Stimulated activated CD4-positive, alpha-beta T cell treated with anti-CD3 and anti-CD28 coated beads, TNF-alpha, amount 100 ng/mL, for 48 hours (primary cell): Measurements from ENCODE around the gene TTLL12.

Source experiments
- DNase-seq, 3 donors: peaks; one replicate each; pipeline ENCODE4 v3.0.0-alpha.2; 2020; ENCODE audit warnings: low read depth in 3 of 3

The TTLL12 gene

GRCh38 chr22:43213962-43214361 lies 27.0 kb upstream of the TTLL12 start:
- no peak for DNase-seq

DNA sequence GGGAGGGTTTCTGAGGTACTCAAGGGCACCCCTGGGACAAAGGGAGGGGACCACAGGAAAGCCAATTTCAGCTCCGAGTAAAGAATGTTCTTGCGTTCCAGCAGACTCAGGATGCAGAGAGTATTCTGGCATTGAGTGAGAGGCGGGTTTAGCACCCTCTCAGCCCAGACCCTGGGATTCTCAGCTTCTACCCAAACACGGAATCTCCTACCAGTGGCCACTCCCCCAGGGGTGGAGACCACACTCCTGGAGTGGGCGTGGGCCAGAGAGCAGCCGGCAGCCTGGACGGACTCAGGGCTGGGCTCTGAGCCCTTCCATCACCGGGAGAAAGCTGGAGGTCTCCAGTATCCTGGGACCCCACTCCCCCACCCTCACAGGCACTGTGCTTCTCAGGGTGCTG lies 26.1 kb upstream of the TTLL12 start:
- DNase-seq: no peak

DNA sequence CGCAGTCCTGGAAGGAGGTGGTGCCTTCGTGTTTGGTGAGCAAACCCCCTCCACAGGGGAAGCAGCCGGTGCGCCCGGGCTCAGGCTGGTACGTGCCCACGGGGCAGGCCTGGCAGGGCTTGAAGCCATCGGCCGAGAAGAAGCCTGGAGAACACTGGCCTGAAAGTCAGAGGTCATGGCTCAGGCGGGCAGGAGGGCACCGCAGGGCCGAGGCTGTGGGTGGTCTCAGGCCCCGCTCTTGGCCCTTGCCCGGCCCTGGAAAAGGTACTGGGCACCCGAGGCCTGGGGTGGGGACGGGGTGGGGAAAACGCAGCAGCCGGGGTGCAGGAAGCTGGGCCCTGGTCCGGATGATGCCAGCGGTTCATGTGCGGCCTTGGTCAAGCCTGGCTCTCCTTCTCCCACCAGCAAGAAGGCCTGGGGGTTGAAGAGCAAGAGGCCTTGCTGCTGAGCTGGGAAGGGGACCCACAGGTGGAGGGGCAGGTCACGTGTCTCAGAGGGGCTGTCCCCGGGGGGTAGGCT lies 25.6 kb upstream of the TTLL12 start:
- no peak for DNase-seq

- no peak for DNase-seq
Measured at GRCh38 chr22:43211941-43212433, 25.1 kb upstream of the TTLL12 start.

DNA sequence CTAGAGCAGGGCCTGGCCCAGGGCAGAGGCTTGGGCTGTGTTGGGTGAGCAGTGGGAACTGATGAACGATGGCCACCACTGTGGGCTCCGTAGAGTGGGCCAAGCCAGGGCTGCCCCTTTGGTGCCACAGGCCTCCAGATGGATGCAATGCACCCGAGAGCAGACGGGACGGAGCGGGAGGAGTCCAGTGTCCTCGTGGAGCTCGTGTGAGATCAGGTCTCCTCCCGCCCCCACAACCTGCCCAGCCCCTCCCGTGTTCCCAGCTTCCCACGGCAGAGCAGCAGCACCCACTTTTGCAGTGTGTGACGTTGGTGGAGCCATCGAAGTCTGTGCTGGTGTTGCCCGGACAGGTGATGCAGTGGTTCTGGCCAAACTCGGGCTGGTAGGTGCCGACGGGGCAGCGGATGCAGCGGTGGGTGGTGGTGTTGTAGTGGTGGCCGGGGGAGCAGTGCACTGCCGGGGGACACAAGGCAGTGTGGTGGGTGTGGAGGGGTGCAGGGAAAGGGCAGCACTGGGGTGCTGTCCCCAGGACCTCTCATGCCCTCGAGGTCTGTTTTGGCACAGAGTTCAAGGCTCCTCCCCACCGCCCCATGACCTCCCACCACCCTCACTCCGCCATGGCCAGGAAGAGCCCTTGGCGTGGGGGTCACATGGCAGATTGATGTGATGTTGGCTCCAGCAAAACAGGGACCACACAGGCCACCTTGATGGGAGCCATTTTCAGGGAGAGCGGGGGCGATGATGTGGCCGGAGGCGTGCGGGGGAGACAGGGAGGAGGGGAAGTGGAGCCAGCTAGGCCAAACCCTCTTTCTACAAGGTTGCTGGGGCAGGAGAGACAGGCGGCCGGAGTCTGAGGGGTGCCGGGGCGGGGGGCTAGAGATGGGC lies 23.9 kb upstream of the TTLL12 start:
- no peak for DNase-seq

DNA sequence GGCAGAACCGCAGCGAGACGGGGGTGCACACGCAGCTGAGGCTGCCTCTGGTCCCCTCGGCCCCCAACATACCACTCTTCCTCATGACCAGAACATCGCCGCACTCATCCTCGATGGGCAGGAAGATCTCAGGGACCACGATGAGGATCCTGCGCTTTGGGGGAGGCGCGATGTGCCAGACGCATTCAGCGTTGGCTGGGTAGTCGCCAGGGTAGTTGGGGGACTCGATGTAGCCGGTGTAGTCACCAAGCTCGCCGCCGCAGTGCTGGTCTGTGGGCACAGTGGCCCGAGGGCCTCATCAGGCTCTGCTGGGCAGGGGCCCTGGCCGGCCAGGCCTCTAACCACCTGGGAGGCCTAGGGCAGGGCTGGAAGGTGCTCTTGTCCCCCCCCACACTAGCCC lies 23.0 kb upstream of the TTLL12 start:
- no peak for DNase-seq

GRCh38 chr22:43209523-43209890 lies 22.6 kb upstream of the TTLL12 start:
- DNase-seq: no peak

DNA sequence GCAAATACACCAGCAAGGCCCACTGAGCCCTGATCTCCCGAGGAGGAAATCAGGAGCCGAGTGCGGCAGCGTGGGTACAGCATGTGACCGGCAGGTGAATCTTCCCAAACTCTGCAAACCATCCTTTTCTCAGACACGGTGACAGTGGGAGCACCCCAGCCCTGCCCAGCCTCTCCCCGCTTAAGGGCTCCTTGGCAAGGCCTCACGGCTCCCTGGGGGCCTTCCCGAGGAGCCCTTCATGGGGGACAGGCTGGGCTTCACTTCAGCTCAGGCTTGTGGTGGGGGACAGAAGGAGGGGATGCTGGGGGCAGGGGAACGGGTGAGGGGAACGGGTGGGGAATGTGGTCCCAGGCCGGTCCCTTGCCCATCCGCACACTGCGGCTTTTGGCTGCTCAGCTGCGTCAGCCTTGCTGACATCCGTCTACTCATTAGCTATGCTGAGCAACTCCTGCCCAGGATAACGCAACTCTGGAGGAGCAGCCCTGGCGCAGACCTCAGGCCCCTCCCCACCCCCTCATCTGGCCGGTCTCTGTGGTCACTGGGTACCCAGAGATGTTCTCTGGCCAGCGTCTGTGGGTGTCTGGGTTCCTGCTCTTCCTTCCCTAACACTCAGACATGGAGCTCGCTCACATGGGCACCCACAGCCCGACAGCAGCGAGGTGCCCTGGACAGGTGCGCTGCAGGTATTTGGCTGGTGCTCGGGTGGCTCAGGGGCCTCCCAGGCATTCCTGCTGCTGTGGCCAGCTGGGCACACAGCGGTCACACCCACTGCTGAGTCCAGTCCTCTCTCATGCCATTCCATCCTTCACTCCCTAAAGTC lies 22.0 kb upstream of the TTLL12 start:
- DNase-seq: no peak

- no peak for DNase-seq
Measured at GRCh38 chr22:43207849-43208702, 21.1 kb upstream of the TTLL12 start.

- no peak for DNase-seq
Measured at GRCh38 chr22:43207386-43207785, 20.5 kb upstream of the TTLL12 start.

GRCh38 chr22:43206509-43207161 lies 19.7 kb upstream of the TTLL12 start:
- no peak for DNase-seq

- DNase-seq: no peak
Measured at GRCh38 chr22:43205748-43206508, 19.0 kb upstream of the TTLL12 start.

GRCh38 chr22:43205261-43205691 lies 18.3 kb upstream of the TTLL12 start:
- no peak for DNase-seq

GRCh38 chr22:43203471-43203981 lies 16.6 kb upstream of the TTLL12 start:
- DNase-seq: no peak

- no peak for DNase-seq
Measured at GRCh38 chr22:43202756-43203410, 15.9 kb upstream of the TTLL12 start.

DNA sequence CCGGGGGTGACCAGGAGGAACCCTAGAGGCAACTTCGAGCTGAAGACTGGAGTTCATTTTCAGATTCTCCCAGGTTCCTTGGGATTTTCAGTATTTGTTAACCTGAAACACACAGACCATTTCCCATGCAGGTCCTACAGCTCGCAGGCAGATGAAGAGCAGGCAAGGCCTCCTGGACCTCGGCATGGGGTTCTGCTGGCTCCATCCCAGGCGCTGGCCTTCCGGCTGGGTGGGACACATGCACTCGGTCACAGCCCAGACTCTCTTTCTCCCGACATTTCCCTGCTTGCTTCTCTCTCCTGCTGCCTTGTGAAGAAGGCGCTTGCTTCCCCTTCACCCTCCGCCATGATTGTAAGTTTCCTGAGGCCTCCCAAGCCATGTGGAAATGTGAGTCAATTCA lies 15.4 kb upstream of the TTLL12 start:
- no peak for DNase-seq

GRCh38 chr22:43201486-43202219 lies 14.7 kb upstream of the TTLL12 start:
- no peak for DNase-seq

GRCh38 chr22:43200555-43200954 lies 13.6 kb upstream of the TTLL12 start:
- DNase-seq: no peak

GRCh38 chr22:43200031-43200430 lies 13.1 kb upstream of the TTLL12 start:
- no peak for DNase-seq
